IMR-90 (cell line): ENCODE data around the gene RASL10B. TPM values are rescaled to one million over a fixed set of nuclear protein-coding genes. Genes with fewer than 3 reads are reported as not detected.
A peak's percentile ranks its signal among the peaks of the same experiment; 100 is the strongest.

Experiments
- ATAC-seq: fragments of 200-7000 bp; cut with Tn5 transposase; 2 replicates; pipeline ENCODE4 v1.9.1; 2020; ENCODE audit warnings: low read depth, mild to moderate bottlenecking, moderate library complexity
- BruUV-seq: library from RNA; stranded (reverse); fragments of 400-500 nt; replicated peaks from 2 replicates; lab custom pipeline; 2021; lab: Mats Ljungman, UMichigan
- CTCF ChIA-PET: fragments of 300-600 bp; formaldehyde crosslinking; extraction: SDS; loops from one replicate; lab custom pipeline; 2021; ENCODE audit warnings: antibody characterized with exemption; lab: Yijun Ruan, JAX
- POLR2A ChIA-PET: fragments of 300-600 bp; sonication (Branson Sonifier 250); formaldehyde crosslinking; loops from one replicate; lab custom pipeline; 2022; ENCODE audit warnings: antibody characterized with exemption; ENCODE audit not compliant: unreplicated experiment; lab: Charles Lee
- DNase-seq: peaks from one replicate; pipeline ENCODE4 v3.0.0; 2013
- H2AFZ ChIP-seq: replicated peaks from 2 replicates; pipeline ENCODE3; 2013; ENCODE audit warnings: low read length, mild to moderate bottlenecking; ENCODE audit not compliant: poor library complexity
- H2AK5ac ChIP-seq: 2 replicates; pipeline ENCODE4 v1.6.1; 2013; ENCODE audit warnings: low read depth, low read length, inconsistent platforms
- H2AK9ac ChIP-seq: replicated peaks from 2 replicates; pipeline ENCODE3; 2013; ENCODE audit warnings: mild to moderate bottlenecking, low read depth, low read length, moderate library complexity; ENCODE audit not compliant: poor library complexity
- H2BK120ac ChIP-seq: 2 replicates; pipeline ENCODE4 v1.6.1; 2013; ENCODE audit warnings: low read depth, low read length, inconsistent platforms
- H2BK15ac ChIP-seq: 3 replicates; pipeline ENCODE4 v1.6.1; 2013; ENCODE audit warnings: low read depth, low read length, inconsistent platforms
- H2BK20ac ChIP-seq: 2 replicates; pipeline ENCODE4 v1.6.1; 2013; ENCODE audit warnings: low read depth, mild to moderate bottlenecking, inconsistent platforms, low read length, moderate library complexity
- H2BK5ac ChIP-seq: 2 replicates; pipeline ENCODE4 v1.6.1; 2013; ENCODE audit warnings: mild to moderate bottlenecking, low read depth, low read length, inconsistent platforms; ENCODE audit not compliant: poor library complexity, severe bottlenecking
- H3K14ac ChIP-seq: replicated peaks from 2 replicates; pipeline ENCODE4 v1.6.1; 2013; ENCODE audit warnings: low read depth, low read length, inconsistent platforms
- H3K18ac ChIP-seq: 2 replicates; pipeline ENCODE4 v1.6.1; 2013; ENCODE audit warnings: low read depth, low read length, control low read depth
- H3K23ac ChIP-seq: 2 replicates; pipeline ENCODE4 v1.6.1; 2013; ENCODE audit warnings: low read depth, low read length, inconsistent platforms
- H3K27ac ChIP-seq: 2 replicates; pipeline ENCODE4 v1.5.1; 2013; ENCODE audit warnings: mild to moderate bottlenecking, control low read depth, low read length; ENCODE audit not compliant: insufficient read depth
- H3K27me3 ChIP-seq: 2 replicates; pipeline ENCODE4 v1.6.1; 2013; ENCODE audit warnings: low read length; ENCODE audit not compliant: control insufficient read depth, insufficient read depth
- H3K36me3 ChIP-seq: 2 replicates; pipeline ENCODE4 v1.6.1; 2013; ENCODE audit warnings: low read length, mixed read lengths; ENCODE audit not compliant: control insufficient read depth, insufficient read depth
- H3K4ac ChIP-seq: 2 replicates; pipeline ENCODE4 v1.6.1; 2013; ENCODE audit warnings: low read depth, low read length, inconsistent platforms
- H3K4me1 ChIP-seq: 2 replicates; pipeline ENCODE4 v1.6.1; 2013; ENCODE audit warnings: low read length, mixed read lengths; ENCODE audit not compliant: control insufficient read depth, insufficient read depth
- H3K4me2 ChIP-seq: 2 replicates; pipeline ENCODE4 v1.6.1; 2013; ENCODE audit warnings: low read depth, mild to moderate bottlenecking, control low read depth, low read length, moderate library complexity
- H3K4me3 ChIP-seq: 2 replicates; pipeline ENCODE4 v1.5.1; 2013; ENCODE audit warnings: low read depth, mild to moderate bottlenecking, control low read depth, low read length, moderate library complexity; ENCODE audit not compliant: insufficient read depth
- H3K56ac ChIP-seq: 2 replicates; pipeline ENCODE4 v1.6.1; 2013; ENCODE audit warnings: low read length, inconsistent platforms; ENCODE audit not compliant: insufficient read depth; ENCODE audit errors: extremely low read depth
- H3K79me1 ChIP-seq, 2 experiments: 2 replicates each; pipeline ENCODE4 v1.6.1; 2013; ENCODE audit warnings: low read length in 2 of 2, inconsistent platforms in 1 of 2, low read depth in 1 of 2
- H3K9ac ChIP-seq: 2 replicates; pipeline ENCODE4 v1.6.1; 2013; ENCODE audit warnings: low read depth, low read length, control low read depth
- H3K9me1 ChIP-seq: 2 replicates; pipeline ENCODE4 v1.6.1; 2013; ENCODE audit warnings: low read length, inconsistent platforms; ENCODE audit not compliant: insufficient read depth
- H3K9me3 ChIP-seq: 2 replicates; pipeline ENCODE4 v1.6.1; 2013; ENCODE audit warnings: low read length; ENCODE audit not compliant: control insufficient read depth, insufficient read depth
- H4K20me1 ChIP-seq: 2 replicates; pipeline ENCODE4 v1.6.1; 2013; ENCODE audit warnings: low read length, inconsistent platforms; ENCODE audit not compliant: insufficient read depth
- H4K5ac ChIP-seq: 2 replicates; pipeline ENCODE4 v1.6.1; 2013; ENCODE audit warnings: mild to moderate bottlenecking, low read depth, low read length, control low read depth
- H4K8ac ChIP-seq, 2 experiments: 2 replicates each; pipeline ENCODE4 v1.6.1; 2013; ENCODE audit warnings: low read depth in 2 of 2, low read length in 2 of 2, control low read depth in 1 of 2, inconsistent platforms in 1 of 2
- H4K91ac ChIP-seq: 2 replicates; pipeline ENCODE4 v1.6.1; 2013; ENCODE audit warnings: low read depth, low read length, inconsistent platforms; ENCODE audit not compliant: insufficient read depth
- BHLHE40 ChIP-seq: fragments of 150-350 bp; IDR thresholded peaks from 2 replicates; pipeline ENCODE4 v1.6.1; 2016; ENCODE audit warnings: mild to moderate bottlenecking, low read depth, low read length
- MAFK ChIP-seq: IDR thresholded peaks from 2 replicates; pipeline ENCODE4 v1.6.1; 2012; ENCODE audit warnings: low read depth, low read length, improper control_type of control experiment
- MXI1 ChIP-seq: IDR thresholded peaks from 2 replicates; pipeline ENCODE4 v1.6.1; 2012; ENCODE audit warnings: low read depth, mild to moderate bottlenecking, low read length, moderate library complexity, borderline replicate concordance
- POLR2A ChIP-seq: IDR thresholded peaks from 2 replicates; pipeline ENCODE4 v1.6.1; 2012; ENCODE audit warnings: mild to moderate bottlenecking, low read depth, low read length
- RAD21 ChIP-seq: IDR thresholded peaks from 2 replicates; pipeline ENCODE4 v1.6.1; 2012; ENCODE audit warnings: low read length, improper control_type of control experiment
- RCOR1 ChIP-seq: IDR thresholded peaks from 2 replicates; pipeline ENCODE4 v1.6.1; 2012; ENCODE audit warnings: mild to moderate bottlenecking, low read length, improper control_type of control experiment; ENCODE audit not compliant: insufficient replicate concordance
- RFX5 ChIP-seq: IDR thresholded peaks from 2 replicates; pipeline ENCODE4 v1.8.0; 2012; ENCODE audit warnings: low read depth, mild to moderate bottlenecking, low read length, moderate library complexity
- USF2 ChIP-seq: fragments of 150-350 bp; IDR thresholded peaks from 2 replicates; pipeline ENCODE4 v1.6.1; 2017; ENCODE audit warnings: mild to moderate bottlenecking, antibody characterized with exemption, low read length, low read depth
- WGBS, 2 experiments: methylation state at CpG; one replicate each; pipeline versions ENCODE4 v1.1.5 to v1.1.7; 2013; ENCODE audit warnings: missing lambda C conversion rate in 2 of 2; ENCODE audit not compliant: insufficient read length in 1 of 2; ENCODE audit errors: extremely low coverage in 2 of 2; 5-methylcytosine and 5-hydroxymethylcytosine counted together
- dilution Hi-C: fragments of 300-500 bp; cut with HindIII; formaldehyde crosslinking; loops from one replicate; pipeline ENCODE4 v1.14.3; 2018; ENCODE audit warnings: low sequenced_read_pairs; ENCODE audit not compliant: unreplicated experiment
- in situ Hi-C: fragments of 300-500 bp; cut with MboI; formaldehyde crosslinking; loops from 3 replicates; pipeline ENCODE4 v1.14.3; 2019; ENCODE audit warnings: low sequenced_read_pairs, inconsistent platforms, mixed read lengths
- intact Hi-C: fragments of 100-400 bp; cut with micrococcal nuclease; formaldehyde crosslinking; loops from 2 replicates; pipeline ENCODE4 v1.10.0; 2022
- polyA plus RNA-seq, 3 experiments: library from polyadenylated mRNA; depleted of rRNA; stranded (reverse); fragments of >200 nt; gene quantifications; 2 replicates each; pipeline ENCODE4 v1.2.3, GENCODE V29; 2012; ENCODE audit warnings: low replicate concordance in 1 of 3
- total RNA-seq: library from RNA; depleted of rRNA; stranded (reverse); fragments of >200 nt; gene quantifications from 2 replicates; pipeline ENCODE4 v1.2.3, GENCODE V29; 2012

RASL10B gene
- total and polyA plus RNA-seq, 2 of the 4 experiments (the other 2 are of a cell fraction) = 4.1 to 4.7 TPM

- no CpG with 5 or more reads among the region's 5 CpGs for WGBS, 2 experiments
- peaks cover 16% of the 10 kb centered on the region for H3K9me1 ChIP-seq
- POLR2A ChIA-PET = no interaction called here
- intact Hi-C loops = no loop called here
- no peak overlapping the region for H3K9ac ChIP-seq
- peak overlapping the region; percentile 26 for H2AK9ac ChIP-seq
- no peak overlapping the region for H3K23ac ChIP-seq
- H3K27me3 ChIP-seq = peaks cover 28% of the 10 kb centered on the region
- no peak for DNase-seq
- no peaks in the 10 kb centered on the region for H3K79me1 ChIP-seq
- H3K36me3 ChIP-seq = no peaks in the 10 kb centered on the region
- BruUV-seq = no TSS peak
- no peak overlapping the region for H3K4me3 ChIP-seq
- H4K20me1 ChIP-seq = no peaks in the 10 kb centered on the region
- CTCF ChIA-PET = interaction anchor here (1.1 to 2.1 kb wide), 2 partner anchors 11 to 34 kb away, joined by 5 to 7 read pairs; partner anchors contain the start of gene TAF15
- TF ChIP-seq RCOR1 = no peak
- no peak for TF ChIP-seq POLR2A
- no peak for TF ChIP-seq RFX5
- no peak for TF ChIP-seq RAD21
- no peak for TF ChIP-seq MAFK
- no peak for TF ChIP-seq USF2
- no peak for TF ChIP-seq MXI1
- no peak for TF ChIP-seq BHLHE40
- H4K8ac ChIP-seq = no peak overlapping the region
- peaks cover 26% of the 10 kb centered on the region for H3K4me1 ChIP-seq
- no peak overlapping the region for H3K27ac ChIP-seq
- no peaks in the 10 kb centered on the region for H3K9me3 ChIP-seq
- no peak overlapping the region for H2BK20ac ChIP-seq
- 0 out of 2 replicates have a peak overlapping the region, but pooled peaks have one; percentile 14 for H3K4ac ChIP-seq
- no peak overlapping the region for H2BK15ac ChIP-seq
- no peak for ATAC-seq
- H3K14ac ChIP-seq = no peak overlapping the region
- no peak overlapping the region for H4K5ac ChIP-seq
- no peak overlapping the region for H2AK5ac ChIP-seq
- no peak overlapping the region for H3K56ac ChIP-seq
- dilution Hi-C loops = no loop called here
- H3K18ac ChIP-seq = no peak overlapping the region
- in situ Hi-C loops = no loop called here
- H2AFZ ChIP-seq = no peak overlapping the region
- no peak overlapping the region for H4K91ac ChIP-seq
- no peak overlapping the region for H2BK5ac ChIP-seq
- no peak overlapping the region for H2BK120ac ChIP-seq
- no peak overlapping the region for H3K4me2 ChIP-seq
Observed at GRCh38 chr17:35775039-35775438, 43.6 kb downstream of the RASL10B start.
